Esophagus squamous epithelium (tissue), 5 donors: Measurements from ENCODE around the gene SLC22A1. TPM values are rescaled to one million over a fixed set of nuclear protein-coding genes. Genes with fewer than 3 reads are reported as not detected.

Experiments
- DNase-seq: peaks from one replicate; lab custom pipeline; 2025; lab: John Stamatoyannopoulos, UW
- H3K27ac ChIP-seq, 4 donors: fragments of 200-600 bp; sonication (generic); one replicate each; pipeline ENCODE4 v1.5.1; 2016 to 2019; ENCODE audit warnings: mild to moderate bottlenecking in 1 of 4
- H3K27me3 ChIP-seq, 4 donors: fragments of 200-600 bp; sonication (generic); 1 replicate in 3 of 4; 2 replicates in 1 of 4; pipeline versions ENCODE4 v1.5.1 to v1.6.0; 2017 to 2021; ENCODE audit warnings: antibody characterized with exemption in 1 of 4
- H3K36me3 ChIP-seq, 3 donors: fragments of 200-600 bp; sonication (generic); one replicate each; pipeline ENCODE4 v1.5.1; 2016 to 2019
- H3K4me1 ChIP-seq, 3 donors: fragments of 200-600 bp; sonication (generic); one replicate each; pipeline ENCODE4 v1.5.1; 2017 to 2019
- H3K4me3 ChIP-seq, 4 donors: fragments of 200-600 bp; sonication (generic); 1 replicate in 3 of 4; 2 replicates in 1 of 4; pipeline ENCODE4 v1.5.1; 2016 to 2019; ENCODE audit warnings: mild to moderate bottlenecking in 2 of 4, moderate library complexity in 1 of 4
- H3K9me3 ChIP-seq, 3 donors: fragments of 200-600 bp; sonication (generic); one replicate each; pipeline ENCODE4 v1.5.1; 2016 to 2019
- POLR2A ChIP-seq, 4 donors: fragments of 450-650 bp; IDR thresholded peaks; one replicate each; pipeline ENCODE4 v1.6.1; 2017; ENCODE audit warnings: antibody characterized with exemption in 4 of 4, mild to moderate bottlenecking in 4 of 4, moderate library complexity in 3 of 4
- WGBS, 2 donors: methylation state at CpG; one replicate each; pipeline ENCODE4 v1.1.5; 2018; 5-methylcytosine and 5-hydroxymethylcytosine counted together
- intact Hi-C: fragments of 100-400 bp; cut with DNase I; formaldehyde crosslinking; loops from one replicate; pipeline ENCODE4 v1.15.0; 2022
- total RNA-seq, 4 donors: library from RNA; depleted of rRNA; stranded (reverse); fragments of >200 nt; gene quantifications; one replicate each; pipeline ENCODE4 v1.1.0, GENCODE V29; 2016
- TF ChIP-seq, protein P1 (sequence below), 6 experiments: fragments of 450-650 bp in 4 of 6; fragments of 200-600 bp in 2 of 6; sonication (generic) in 2 of 6; IDR thresholded peaks; one replicate each; pipeline ENCODE4 v1.5.1; 2016 to 2019; ENCODE audit warnings: antibody characterized with exemption in 6 of 6, mild to moderate bottlenecking in 4 of 6, moderate library complexity in 4 of 6
- donor health status: DM: yes; HTN: yes; CAD: no.

The SLC22A1 gene
- total RNA-seq, 4 donors from 2014 or later = 0.35 to 0.53 (median 0.38) TPM; not detected in 1

DNA sequence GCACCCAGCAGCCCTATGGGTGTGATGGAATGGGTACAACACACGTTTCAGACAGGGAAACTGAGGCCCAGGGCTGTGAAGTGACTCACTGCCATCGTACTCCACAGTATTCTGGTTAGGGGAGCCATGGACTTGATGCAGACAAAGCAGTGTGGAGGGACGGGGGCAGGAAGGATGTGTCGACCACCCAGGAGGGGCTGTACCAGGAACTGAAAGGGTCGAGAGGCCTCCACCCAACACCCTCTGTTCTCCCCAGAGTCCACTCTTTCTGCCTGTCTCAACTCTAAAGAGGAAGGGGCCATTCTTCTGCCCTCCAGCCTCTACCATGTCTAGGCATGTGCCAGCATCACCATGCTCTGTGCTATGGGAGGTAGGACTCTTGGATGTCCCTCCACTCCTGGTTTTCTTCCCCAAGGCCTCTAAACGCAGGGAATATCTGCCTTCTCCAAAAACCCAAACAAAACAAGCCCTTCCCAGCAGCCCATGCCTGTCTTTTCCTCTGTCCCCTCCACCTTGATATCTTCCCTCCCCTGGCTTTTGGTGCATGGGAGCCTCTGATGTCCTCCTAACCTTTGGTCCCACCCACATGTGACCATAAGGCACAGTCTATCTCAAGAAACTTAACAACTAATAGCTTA is 7.4 kb downstream of the SLC22A1 start:
- 68 to 70% methylated on average over 6 of the region's 6 CpGs for WGBS, 2 donors
- Histone ChIP-seq H3K4me3 (no peak overlapping the region), H3K27ac (no peak overlapping the region), H3K9me3 (no peaks in the 10 kb centered on the region), H3K36me3 (no peaks in the 10 kb centered on the region), H3K4me1 (no peaks in the 10 kb centered on the region), H3K27me3 (no peaks in the 10 kb centered on the region)
- no peak for DNase-seq
- TF ChIP-seq, protein P1, sequence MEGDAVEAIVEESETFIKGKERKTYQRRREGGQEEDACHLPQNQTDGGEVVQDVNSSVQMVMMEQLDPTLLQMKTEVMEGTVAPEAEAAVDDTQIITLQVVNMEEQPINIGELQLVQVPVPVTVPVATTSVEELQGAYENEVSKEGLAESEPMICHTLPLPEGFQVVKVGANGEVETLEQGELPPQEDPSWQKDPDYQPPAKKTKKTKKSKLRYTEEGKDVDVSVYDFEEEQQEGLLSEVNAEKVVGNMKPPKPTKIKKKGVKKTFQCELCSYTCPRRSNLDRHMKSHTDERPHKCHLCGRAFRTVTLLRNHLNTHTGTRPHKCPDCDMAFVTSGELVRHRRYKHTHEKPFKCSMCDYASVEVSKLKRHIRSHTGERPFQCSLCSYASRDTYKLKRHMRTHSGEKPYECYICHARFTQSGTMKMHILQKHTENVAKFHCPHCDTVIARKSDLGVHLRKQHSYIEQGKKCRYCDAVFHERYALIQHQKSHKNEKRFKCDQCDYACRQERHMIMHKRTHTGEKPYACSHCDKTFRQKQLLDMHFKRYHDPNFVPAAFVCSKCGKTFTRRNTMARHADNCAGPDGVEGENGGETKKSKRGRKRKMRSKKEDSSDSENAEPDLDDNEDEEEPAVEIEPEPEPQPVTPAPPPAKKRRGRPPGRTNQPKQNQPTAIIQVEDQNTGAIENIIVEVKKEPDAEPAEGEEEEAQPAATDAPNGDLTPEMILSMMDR (IDR thresholded peaks at IDR 0.05) = no peak
- no peak for TF ChIP-seq POLR2A (IDR thresholded peaks at IDR 0.05)
- intact Hi-C loops = no loop called here

DNA sequence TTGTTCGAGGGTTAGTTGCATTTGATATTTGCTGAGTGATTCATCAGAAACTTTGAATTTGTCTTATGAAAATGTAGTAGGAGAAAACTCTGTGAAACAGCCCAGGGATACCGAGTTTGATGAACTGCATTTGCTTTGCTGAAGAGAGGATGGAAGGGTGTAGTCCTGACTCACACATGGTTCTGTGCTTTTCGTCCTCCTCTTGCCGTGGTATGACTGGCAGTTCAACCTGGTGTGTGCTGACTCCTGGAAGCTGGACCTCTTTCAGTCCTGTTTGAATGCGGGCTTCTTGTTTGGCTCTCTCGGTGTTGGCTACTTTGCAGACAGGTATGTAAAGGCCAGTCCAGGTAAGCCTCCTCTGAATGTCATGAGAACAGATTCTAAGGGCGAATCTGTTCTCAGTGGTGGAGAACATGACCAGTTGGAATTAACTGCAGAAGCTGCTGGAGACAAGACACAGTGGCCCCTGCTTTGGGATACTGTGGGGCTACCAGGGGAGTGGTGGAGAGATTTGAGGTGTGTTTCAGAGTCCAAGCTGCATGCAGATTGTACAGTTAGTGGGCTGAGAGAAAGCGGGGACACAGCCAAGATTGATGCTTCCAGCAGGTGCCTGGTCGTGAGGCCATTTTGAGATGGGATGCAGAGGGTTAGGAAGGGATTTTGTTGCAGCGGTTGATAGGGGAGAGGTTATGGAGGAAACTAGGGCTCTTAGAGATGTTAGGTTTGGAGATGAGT is 8.4 kb downstream of the SLC22A1 start:
- intact Hi-C loops = no loop called here
- 79 to 84% methylated on average over 10 of the region's 10 CpGs for WGBS, 2 donors

DNA sequence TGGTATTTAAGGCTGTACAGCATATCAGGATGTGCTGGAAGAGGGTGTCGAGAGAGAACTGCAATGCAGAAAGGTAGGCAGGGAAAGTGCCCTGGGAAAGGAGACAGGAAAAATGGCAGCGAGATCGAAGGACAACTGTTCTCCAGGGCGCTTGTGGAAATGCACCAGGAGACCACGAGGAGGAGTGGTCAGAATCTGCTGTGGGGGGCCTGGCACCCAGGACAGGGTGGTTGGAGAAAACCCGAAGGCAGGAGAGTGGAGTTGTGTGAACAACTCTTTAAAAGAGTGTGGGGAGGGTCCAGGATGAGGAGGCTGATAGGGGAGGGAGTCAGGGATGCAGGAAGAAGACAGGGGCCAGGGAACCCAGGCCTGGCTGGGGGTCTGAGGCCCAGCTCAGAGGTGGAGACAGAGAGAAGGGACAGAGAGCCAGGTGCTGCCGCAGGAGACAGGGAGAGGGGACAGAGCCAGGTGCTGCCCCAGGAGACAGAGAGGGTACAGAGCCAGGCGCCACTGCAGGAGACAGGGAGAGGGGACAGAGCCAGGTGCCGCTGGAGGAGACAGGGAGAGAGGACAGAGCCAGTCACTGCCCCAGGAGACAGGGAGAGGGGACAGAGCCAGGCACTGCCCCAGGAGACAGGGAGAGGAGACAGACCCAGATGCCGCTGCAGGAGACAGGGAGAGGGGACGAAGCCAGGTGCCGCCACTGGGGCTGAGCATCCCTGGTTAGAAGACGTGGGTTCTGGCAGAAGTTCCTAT is 9.3 kb downstream of the SLC22A1 start:
- 84 to 85% methylated on average over 13 of the region's 13 CpGs for WGBS, 2 donors
- Histone ChIP-seq H3K4me3 (no peak overlapping the region), H3K27me3 (no peaks in the 10 kb centered on the region), H3K36me3 (no peaks in the 10 kb centered on the region), H3K27ac (no peak overlapping the region), H3K4me1 (no peaks in the 10 kb centered on the region), H3K9me3 (no peaks in the 10 kb centered on the region)
- no peak for DNase-seq
- intact Hi-C loops = no loop called here
- no peak for TF ChIP-seq POLR2A (IDR thresholded peaks at IDR 0.05)
- TF ChIP-seq, protein P1 (IDR thresholded peaks at IDR 0.05) = no peak

More for the DNA sequence above, 8.4 kb downstream of the SLC22A1 start:
- Histone ChIP-seq H3K9me3 (no peaks in the 10 kb centered on the region), H3K4me1 (no peaks in the 10 kb centered on the region), H3K4me3 (no peak overlapping the region), H3K27ac (no peak overlapping the region), H3K36me3 (no peaks in the 10 kb centered on the region), H3K27me3 (no peaks in the 10 kb centered on the region)
- no peak for TF ChIP-seq POLR2A (IDR thresholded peaks at IDR 0.05)
- TF ChIP-seq, protein P1 (IDR thresholded peaks at IDR 0.05) = no peak
- DNase-seq = no peak

DNA sequence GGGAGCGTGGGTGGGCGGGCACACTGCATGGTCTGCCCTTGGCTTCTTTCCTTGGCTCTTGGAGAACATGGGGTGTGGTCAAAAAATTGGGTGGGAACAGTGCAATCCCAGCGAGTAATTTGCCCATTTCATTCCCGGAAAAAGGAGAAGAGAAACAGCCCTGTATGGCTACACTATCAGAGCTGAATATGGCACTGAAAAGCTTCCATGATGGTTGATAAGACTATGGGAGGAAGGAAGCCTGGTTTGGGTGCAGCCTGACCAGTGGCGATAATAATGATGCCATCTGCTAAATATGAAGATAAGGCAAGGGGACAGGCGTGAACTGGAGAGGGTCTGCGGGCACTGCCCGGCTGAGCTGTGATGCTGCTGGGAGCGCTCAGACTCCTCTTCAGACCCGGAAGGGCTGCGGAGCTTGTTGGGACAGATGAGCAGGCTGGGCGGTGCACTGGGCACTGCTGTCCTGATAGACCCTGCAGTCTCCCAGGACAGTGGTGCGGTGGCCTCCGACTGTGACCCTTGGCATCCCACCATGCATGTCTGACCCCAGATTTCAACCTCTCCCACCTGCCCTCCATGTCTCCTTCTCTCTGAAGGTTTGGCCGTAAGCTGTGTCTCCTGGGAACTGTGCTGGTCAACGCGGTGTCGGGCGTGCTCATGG is 10.2 kb downstream of the SLC22A1 start:
- Histone ChIP-seq H3K9me3 (no peaks in the 10 kb centered on the region), H3K4me1 (no peaks in the 10 kb centered on the region), H3K4me3 (no peak overlapping the region), H3K27ac (no peak overlapping the region), H3K36me3 (no peaks in the 10 kb centered on the region), H3K27me3 (no peaks in the 10 kb centered on the region)
- no peak for DNase-seq
- WGBS, 2 donors = 85 to 89% methylated on average over 13 to 17 of the region's 19 CpGs
- intact Hi-C loops = no loop called here
- no peak for TF ChIP-seq POLR2A (IDR thresholded peaks at IDR 0.05)
- TF ChIP-seq, protein P1 (IDR thresholded peaks at IDR 0.05) = no peak
